ENCODE measurements around the gene DPP6.
"Not testable (repeated sequence)": the region's sequence is repeated elsewhere in the genome, so short reads cannot be mapped to it uniquely, and the experiment has no call there.

DPP6 gene

GRCh38 chr7:154078523-154078922 lies 26.3 kb downstream of the DPP6 start:
- not testable (repeated sequence) for DNase-seq

GRCh38 chr7:154080249-154080648 lies 28.1 kb downstream of the DPP6 start:
- not testable (repeated sequence) for DNase-seq

- not testable (repeated sequence) for DNase-seq
These were observed 35.0 kb downstream of the DPP6 start for GRCh38 chr7:154087037-154087725.

- DNase-seq, result not testable (repeated sequence)
These were observed 39.9 kb downstream of the DPP6 start for GRCh38 chr7:154092093-154092492.

- DNase-seq, result not testable (repeated sequence)
These were observed 43.0 kb downstream of the DPP6 start for GRCh38 chr7:154095201-154095600.

- not testable (repeated sequence) for DNase-seq
These were observed 52.9 kb downstream of the DPP6 start for GRCh38 chr7:154105063-154105462.

GRCh38 chr7:154109615-154110014 lies 57.4 kb downstream of the DPP6 start:
- not testable (repeated sequence) for DNase-seq

GRCh38 chr7:154113732-154114351 lies 61.6 kb downstream of the DPP6 start:
- DNase-seq, result not testable (repeated sequence)

GRCh38 chr7:154117411-154118390 lies 65.5 kb downstream of the DPP6 start:
- DNase-seq, result not testable (repeated sequence)

- DNase-seq, result not testable (repeated sequence)
These were observed 68.6 kb downstream of the DPP6 start for GRCh38 chr7:154120825-154121224.

GRCh38 chr7:154122720-154123119 lies 70.5 kb downstream of the DPP6 start:
- DNase-seq, result not testable (repeated sequence)

GRCh38 chr7:154123397-154123796 lies 71.2 kb downstream of the DPP6 start:
- not testable (repeated sequence) for DNase-seq

- DNase-seq, result not testable (repeated sequence)
These were observed 76.9 kb downstream of the DPP6 start for GRCh38 chr7:154129142-154129541.

- DNase-seq, result not testable (repeated sequence)
These were observed 80.4 kb downstream of the DPP6 start for GRCh38 chr7:154132617-154133016.

- DNase-seq, result not testable (repeated sequence)
These were observed 81.6 kb downstream of the DPP6 start for GRCh38 chr7:154133703-154134277.

- DNase-seq, result not testable (repeated sequence)
These were observed 82.5 kb downstream of the DPP6 start for GRCh38 chr7:154134698-154135097.

GRCh38 chr7:154135646-154136045 lies 83.4 kb downstream of the DPP6 start:
- DNase-seq, result not testable (repeated sequence)

GRCh38 chr7:154145922-154146706 lies 93.9 kb downstream of the DPP6 start:
- not testable (repeated sequence) for DNase-seq

- not testable (repeated sequence) for DNase-seq
These were observed 94.5 kb downstream of the DPP6 start for GRCh38 chr7:154146707-154147038.

GRCh38 chr7:154148791-154149516 lies 96.8 kb downstream of the DPP6 start:
- not testable (repeated sequence) for DNase-seq

- not testable (repeated sequence) for DNase-seq
These were observed 98.5 kb downstream of the DPP6 start for GRCh38 chr7:154150656-154151055.
